Neural cell (in vitro differentiated cells): Measurements from ENCODE around the gene SVOP. TPM values are rescaled to one million over a fixed set of nuclear protein-coding genes. Genes with fewer than 3 reads are reported as not detected.

ENCODE experiments used
- H2AFZ ChIP-seq: fragments of 200-600, 300-800 bp; sonication (generic), shearing (Covaris generic); 2 replicates; pipeline ENCODE4 v1.6.0; 2014; ENCODE audit warnings: low read depth, mild to moderate bottlenecking, antibody characterized with exemption, low read length, moderate library complexity
- H3F3A ChIP-seq: fragments of 200-600 bp; shearing (Covaris generic); 2 replicates; pipeline ENCODE4 v1.6.1; 2016; ENCODE audit warnings: mild to moderate bottlenecking, moderate library complexity, mixed read lengths, antibody characterized with exemption, low read length; ENCODE audit not compliant: insufficient read depth, poor library complexity, severe bottlenecking
- H3K27ac ChIP-seq: fragments of 200-600, 300-800 bp; sonication (generic), shearing (Covaris generic); 2 replicates; pipeline ENCODE4 v1.5.1; 2014; ENCODE audit warnings: mild to moderate bottlenecking, low read length, moderate library complexity
- H3K27me3 ChIP-seq: fragments of 300-800, 200-600 bp; sonication (generic), shearing (Covaris generic); 2 replicates; pipeline ENCODE4 v1.6.0; 2014; ENCODE audit warnings: mild to moderate bottlenecking, low read depth, low read length, moderate library complexity; ENCODE audit not compliant: insufficient read depth
- H3K36me3 ChIP-seq: fragments of 300-800, 200-600 bp; sonication (generic), shearing (Covaris generic); 2 replicates; pipeline ENCODE4 v1.5.1; 2014; ENCODE audit warnings: mild to moderate bottlenecking, antibody characterized with exemption, low read length, moderate library complexity; ENCODE audit not compliant: insufficient read depth
- H3K4me2 ChIP-seq: fragments of 300-800, 200-600 bp; sonication (generic), shearing (Covaris generic); 2 replicates; pipeline ENCODE4 v1.6.0; 2014; ENCODE audit warnings: mild to moderate bottlenecking, low read length
- H3K4me3 ChIP-seq: fragments of 300-800, 200-600 bp; sonication (generic), shearing (Covaris generic); 2 replicates; pipeline ENCODE4 v1.5.1; 2014; ENCODE audit warnings: mild to moderate bottlenecking, low read length, moderate library complexity
- H3K79me2 ChIP-seq: fragments of 200-600 bp; shearing (Covaris generic); replicated peaks from 2 replicates; pipeline ENCODE4 v1.6.0; 2014; ENCODE audit warnings: mild to moderate bottlenecking, low read length, moderate library complexity; ENCODE audit not compliant: insufficient read depth
- H3K9ac ChIP-seq: fragments of 300-800, 200-600 bp; sonication (generic), shearing (Covaris generic); 2 replicates; pipeline ENCODE4 v1.6.1; 2016; ENCODE audit warnings: mild to moderate bottlenecking, low read length, mixed read lengths
- H3K9me2 ChIP-seq: fragments of 200-600 bp; shearing (Covaris generic); 2 replicates; pipeline ENCODE4 v1.6.1; 2016; ENCODE audit warnings: mild to moderate bottlenecking, low read length, mixed read lengths; ENCODE audit not compliant: insufficient read depth
- H3K9me3 ChIP-seq: fragments of 200-600, 300-800 bp; sonication (generic), shearing (Covaris generic); 2 replicates; pipeline ENCODE4 v1.6.1; 2016; ENCODE audit warnings: mild to moderate bottlenecking, mixed run types, low read length, moderate library complexity, mixed read lengths
- H4K20me1 ChIP-seq: fragments of 200-600 bp; shearing (Covaris generic); 2 replicates; pipeline ENCODE4 v1.6.1; 2016; ENCODE audit warnings: mild to moderate bottlenecking, mixed run types; ENCODE audit not compliant: insufficient read depth
- EP300 ChIP-seq: fragments of 450-650 bp; conservative IDR thresholded peaks from 2 replicates; pipeline ENCODE4 v1.6.1; 2014; ENCODE audit warnings: antibody characterized with exemption, mild to moderate bottlenecking, moderate library complexity; ENCODE audit not compliant: poor library complexity, severe bottlenecking
- EZH2 ChIP-seq: fragments of 200-600, 300-800 bp; shearing (Covaris generic), sonication (generic); IDR thresholded peaks from 2 replicates; pipeline ENCODE4 v1.6.1; 2014; ENCODE audit warnings: antibody characterized with exemption, low read length, borderline replicate concordance, mild to moderate bottlenecking; ENCODE audit not compliant: insufficient read depth, poor library complexity, severe bottlenecking
- MXI1 ChIP-seq: fragments of 450-650 bp; conservative IDR thresholded peaks from 2 replicates; pipeline ENCODE4 v1.6.1; 2014; ENCODE audit warnings: antibody characterized with exemption, mild to moderate bottlenecking; ENCODE audit not compliant: poor library complexity, severe bottlenecking
- POLR2AphosphoS5 ChIP-seq: IDR thresholded peaks from 2 replicates; pipeline ENCODE4 v1.6.1; 2012
- RAD21 ChIP-seq: fragments of 450-650 bp; conservative IDR thresholded peaks from 2 replicates; pipeline ENCODE4 v1.6.1; 2014; ENCODE audit warnings: antibody characterized with exemption, mild to moderate bottlenecking, moderate library complexity
- SMC3 ChIP-seq: fragments of 450-650 bp; conservative IDR thresholded peaks from 2 replicates; pipeline ENCODE4 v1.6.1; 2014; ENCODE audit warnings: antibody characterized with exemption, mild to moderate bottlenecking, moderate library complexity; ENCODE audit not compliant: poor library complexity
- TAF1 ChIP-seq: IDR thresholded peaks from 2 replicates; pipeline ENCODE4 v1.6.1; 2012; ENCODE audit warnings: low read depth
- polyA plus RNA-seq: library from polyadenylated mRNA; depleted of rRNA; stranded (reverse); fragments of >200 nt; gene quantifications from 2 replicates; pipeline ENCODE4 v1.2.3, GENCODE V29; 2014
- TF ChIP-seq, protein P1 (sequence below): IDR thresholded peaks from 2 replicates; pipeline ENCODE4 v1.6.1; 2012; ENCODE audit warnings: borderline replicate concordance
- TF ChIP-seq, protein P2 (sequence below): fragments of 450-650 bp; IDR thresholded peaks from 2 replicates; pipeline ENCODE4 v1.5.1; 2014; ENCODE audit warnings: antibody characterized with exemption, mild to moderate bottlenecking, moderate library complexity; ENCODE audit not compliant: poor library complexity, severe bottlenecking

The SVOP gene
- polyA plus RNA-seq, 1 donor from 2014 or later = 41.3 TPM

DNA sequence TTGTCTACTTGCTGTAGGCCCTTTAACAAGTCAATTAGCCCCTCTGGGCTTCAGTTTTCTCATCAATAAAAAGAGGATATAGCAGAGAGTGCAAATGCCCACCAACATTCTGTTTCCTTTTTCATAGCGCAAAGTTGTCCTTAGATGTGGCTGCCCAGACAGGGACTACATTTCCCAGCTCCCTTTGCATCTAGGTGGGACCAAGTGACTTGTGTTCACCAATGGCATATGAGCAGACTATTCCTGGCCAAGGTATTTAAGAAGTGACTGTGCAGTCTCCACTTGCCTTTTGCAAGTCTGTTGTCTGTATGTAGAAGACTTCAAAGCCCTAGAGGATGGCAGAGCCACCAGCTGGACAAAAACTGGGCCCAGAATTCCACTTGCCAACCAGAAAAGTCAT is 81.3 kb downstream of the SVOP start:
- no peak overlapping the region for H2AFZ ChIP-seq
- no peak overlapping the region for H3K27ac ChIP-seq
- H3K9me3 ChIP-seq = no peaks in the 10 kb centered on the region
- H3K9me2 ChIP-seq = no peaks in the 10 kb centered on the region
- H3K27me3 ChIP-seq = no peaks in the 10 kb centered on the region
- no peak overlapping the region for H3K4me2 ChIP-seq
- no peak overlapping the region for H3K9ac ChIP-seq
- no peaks in the 10 kb centered on the region for H3F3A ChIP-seq
- H3K4me3 ChIP-seq = no peak overlapping the region
- H3K36me3 ChIP-seq = peaks cover 15% of the 10 kb centered on the region
- TF ChIP-seq EZH2 = no peak
- TF ChIP-seq, protein P1, sequence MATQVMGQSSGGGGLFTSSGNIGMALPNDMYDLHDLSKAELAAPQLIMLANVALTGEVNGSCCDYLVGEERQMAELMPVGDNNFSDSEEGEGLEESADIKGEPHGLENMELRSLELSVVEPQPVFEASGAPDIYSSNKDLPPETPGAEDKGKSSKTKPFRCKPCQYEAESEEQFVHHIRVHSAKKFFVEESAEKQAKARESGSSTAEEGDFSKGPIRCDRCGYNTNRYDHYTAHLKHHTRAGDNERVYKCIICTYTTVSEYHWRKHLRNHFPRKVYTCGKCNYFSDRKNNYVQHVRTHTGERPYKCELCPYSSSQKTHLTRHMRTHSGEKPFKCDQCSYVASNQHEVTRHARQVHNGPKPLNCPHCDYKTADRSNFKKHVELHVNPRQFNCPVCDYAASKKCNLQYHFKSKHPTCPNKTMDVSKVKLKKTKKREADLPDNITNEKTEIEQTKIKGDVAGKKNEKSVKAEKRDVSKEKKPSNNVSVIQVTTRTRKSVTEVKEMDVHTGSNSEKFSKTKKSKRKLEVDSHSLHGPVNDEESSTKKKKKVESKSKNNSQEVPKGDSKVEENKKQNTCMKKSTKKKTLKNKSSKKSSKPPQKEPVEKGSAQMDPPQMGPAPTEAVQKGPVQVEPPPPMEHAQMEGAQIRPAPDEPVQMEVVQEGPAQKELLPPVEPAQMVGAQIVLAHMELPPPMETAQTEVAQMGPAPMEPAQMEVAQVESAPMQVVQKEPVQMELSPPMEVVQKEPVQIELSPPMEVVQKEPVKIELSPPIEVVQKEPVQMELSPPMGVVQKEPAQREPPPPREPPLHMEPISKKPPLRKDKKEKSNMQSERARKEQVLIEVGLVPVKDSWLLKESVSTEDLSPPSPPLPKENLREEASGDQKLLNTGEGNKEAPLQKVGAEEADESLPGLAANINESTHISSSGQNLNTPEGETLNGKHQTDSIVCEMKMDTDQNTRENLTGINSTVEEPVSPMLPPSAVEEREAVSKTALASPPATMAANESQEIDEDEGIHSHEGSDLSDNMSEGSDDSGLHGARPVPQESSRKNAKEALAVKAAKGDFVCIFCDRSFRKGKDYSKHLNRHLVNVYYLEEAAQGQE = no peak
- TF ChIP-seq SMC3 = no peak
- no peak for TF ChIP-seq TAF1
- TF ChIP-seq, protein P2, sequence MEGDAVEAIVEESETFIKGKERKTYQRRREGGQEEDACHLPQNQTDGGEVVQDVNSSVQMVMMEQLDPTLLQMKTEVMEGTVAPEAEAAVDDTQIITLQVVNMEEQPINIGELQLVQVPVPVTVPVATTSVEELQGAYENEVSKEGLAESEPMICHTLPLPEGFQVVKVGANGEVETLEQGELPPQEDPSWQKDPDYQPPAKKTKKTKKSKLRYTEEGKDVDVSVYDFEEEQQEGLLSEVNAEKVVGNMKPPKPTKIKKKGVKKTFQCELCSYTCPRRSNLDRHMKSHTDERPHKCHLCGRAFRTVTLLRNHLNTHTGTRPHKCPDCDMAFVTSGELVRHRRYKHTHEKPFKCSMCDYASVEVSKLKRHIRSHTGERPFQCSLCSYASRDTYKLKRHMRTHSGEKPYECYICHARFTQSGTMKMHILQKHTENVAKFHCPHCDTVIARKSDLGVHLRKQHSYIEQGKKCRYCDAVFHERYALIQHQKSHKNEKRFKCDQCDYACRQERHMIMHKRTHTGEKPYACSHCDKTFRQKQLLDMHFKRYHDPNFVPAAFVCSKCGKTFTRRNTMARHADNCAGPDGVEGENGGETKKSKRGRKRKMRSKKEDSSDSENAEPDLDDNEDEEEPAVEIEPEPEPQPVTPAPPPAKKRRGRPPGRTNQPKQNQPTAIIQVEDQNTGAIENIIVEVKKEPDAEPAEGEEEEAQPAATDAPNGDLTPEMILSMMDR = no peak
- no peak for TF ChIP-seq POLR2AphosphoS5
- no peak for TF ChIP-seq EP300
- TF ChIP-seq MXI1 = no peak
- no peak for TF ChIP-seq RAD21
- no peaks in the 10 kb centered on the region for H3K79me2 ChIP-seq
- no peaks in the 10 kb centered on the region for H4K20me1 ChIP-seq

DNA sequence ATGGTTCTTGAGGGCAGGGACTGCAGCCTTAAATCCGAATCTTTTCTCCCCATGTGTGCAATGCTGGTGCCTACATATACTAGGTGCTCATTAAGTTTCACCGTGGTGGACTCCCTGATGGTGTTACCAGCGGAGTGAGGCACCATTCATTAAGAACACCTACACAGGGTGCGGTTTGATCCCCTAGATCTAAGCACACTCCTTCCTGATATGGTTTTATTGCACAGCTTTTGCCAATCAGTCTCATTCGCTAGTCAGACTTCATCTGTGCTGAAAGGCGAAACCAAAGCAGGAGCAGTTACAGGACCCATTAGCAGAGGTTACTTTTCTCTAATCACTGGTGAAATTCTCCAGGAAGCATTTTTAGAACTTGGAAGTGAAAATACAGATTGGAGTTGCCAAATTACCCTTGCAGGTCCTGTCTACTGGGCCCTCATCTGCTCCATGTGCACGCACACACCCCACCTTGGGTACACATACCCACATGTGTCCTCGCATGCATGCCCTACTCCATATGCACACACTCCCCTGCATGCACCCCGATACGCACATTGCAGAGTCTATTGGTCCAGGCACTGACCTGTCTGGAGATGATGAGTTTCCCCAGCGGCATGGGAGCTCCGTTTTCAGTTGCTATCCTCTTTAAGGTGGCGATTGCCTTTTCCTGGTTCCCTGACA is 82.5 kb downstream of the SVOP start:
- no peak overlapping the region for H3K27ac ChIP-seq
- no peaks in the 10 kb centered on the region for H3K79me2 ChIP-seq
- no peaks in the 10 kb centered on the region for H4K20me1 ChIP-seq
- no peak overlapping the region for H3K4me3 ChIP-seq
- H3K9me3 ChIP-seq = no peaks in the 10 kb centered on the region
- H3K4me2 ChIP-seq = no peak overlapping the region
- H3K9ac ChIP-seq = no peak overlapping the region
- no peaks in the 10 kb centered on the region for H3K27me3 ChIP-seq
- TF ChIP-seq POLR2AphosphoS5 (no peak), EP300 (no peak), SMC3 (no peak), MXI1 (no peak)
- TF ChIP-seq, protein P1 = no peak
- TF ChIP-seq, protein P2 = no peak
- no peak overlapping the region for H2AFZ ChIP-seq
- no peaks in the 10 kb centered on the region for H3F3A ChIP-seq
- H3K9me2 ChIP-seq = no peaks in the 10 kb centered on the region
- H3K36me3 ChIP-seq = peaks cover 24% of the 10 kb centered on the region
